ENCODE data around the gene GALNT10.

GALNT10 gene

DNA sequence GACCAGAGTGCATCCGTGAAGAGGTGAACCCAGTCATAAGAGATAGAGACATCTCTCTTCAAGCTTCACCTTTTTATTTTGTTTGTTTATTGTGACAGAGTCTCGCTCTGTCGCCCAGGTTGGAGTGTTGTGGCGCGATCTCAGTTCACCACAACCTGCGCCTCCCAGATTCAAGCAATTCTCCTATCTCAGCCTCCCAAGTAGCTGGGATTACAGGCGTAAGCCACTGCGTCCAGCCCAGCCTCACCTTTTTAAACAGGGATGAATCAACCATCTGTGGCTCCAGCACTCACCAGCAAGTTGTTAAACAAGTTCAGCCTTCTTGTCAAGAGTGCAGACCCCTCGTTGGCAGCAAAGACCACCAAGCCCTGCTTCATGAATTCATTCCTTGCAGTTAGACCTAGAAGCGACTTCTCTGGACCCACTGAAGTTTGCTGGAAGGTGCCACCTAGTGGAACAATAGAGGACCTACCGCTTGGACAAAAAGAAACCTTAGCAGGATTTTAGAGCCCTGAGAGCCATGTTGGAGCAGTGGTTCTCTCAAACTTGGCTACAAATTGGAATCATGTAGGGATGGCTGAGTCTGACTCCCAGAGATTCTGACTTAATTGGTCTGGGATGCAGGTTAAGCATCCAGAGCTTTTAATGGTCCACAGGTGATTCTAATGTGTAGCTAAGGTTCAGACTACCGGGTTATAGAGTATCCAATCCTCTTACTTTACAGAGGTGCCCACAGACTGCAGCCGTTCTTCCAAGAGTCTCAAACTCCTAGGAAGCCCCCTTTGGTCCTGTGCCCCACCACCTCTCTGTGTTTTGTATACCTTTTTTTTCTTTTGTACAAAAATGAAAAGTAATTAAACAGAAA, 10.5 kb upstream of the GALNT10 start:
- H3K4me3 ChIP-seq (ENCODE audit: low read depth, low read length): no peak overlapping the region
- TF ChIP-seq, protein P1, sequence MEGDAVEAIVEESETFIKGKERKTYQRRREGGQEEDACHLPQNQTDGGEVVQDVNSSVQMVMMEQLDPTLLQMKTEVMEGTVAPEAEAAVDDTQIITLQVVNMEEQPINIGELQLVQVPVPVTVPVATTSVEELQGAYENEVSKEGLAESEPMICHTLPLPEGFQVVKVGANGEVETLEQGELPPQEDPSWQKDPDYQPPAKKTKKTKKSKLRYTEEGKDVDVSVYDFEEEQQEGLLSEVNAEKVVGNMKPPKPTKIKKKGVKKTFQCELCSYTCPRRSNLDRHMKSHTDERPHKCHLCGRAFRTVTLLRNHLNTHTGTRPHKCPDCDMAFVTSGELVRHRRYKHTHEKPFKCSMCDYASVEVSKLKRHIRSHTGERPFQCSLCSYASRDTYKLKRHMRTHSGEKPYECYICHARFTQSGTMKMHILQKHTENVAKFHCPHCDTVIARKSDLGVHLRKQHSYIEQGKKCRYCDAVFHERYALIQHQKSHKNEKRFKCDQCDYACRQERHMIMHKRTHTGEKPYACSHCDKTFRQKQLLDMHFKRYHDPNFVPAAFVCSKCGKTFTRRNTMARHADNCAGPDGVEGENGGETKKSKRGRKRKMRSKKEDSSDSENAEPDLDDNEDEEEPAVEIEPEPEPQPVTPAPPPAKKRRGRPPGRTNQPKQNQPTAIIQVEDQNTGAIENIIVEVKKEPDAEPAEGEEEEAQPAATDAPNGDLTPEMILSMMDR (IDR thresholded peaks at IDR 0.05; ENCODE audit: borderline replicate concordance, insufficient read depth, low read depth, low read length): peak; percentile 74

DNA sequence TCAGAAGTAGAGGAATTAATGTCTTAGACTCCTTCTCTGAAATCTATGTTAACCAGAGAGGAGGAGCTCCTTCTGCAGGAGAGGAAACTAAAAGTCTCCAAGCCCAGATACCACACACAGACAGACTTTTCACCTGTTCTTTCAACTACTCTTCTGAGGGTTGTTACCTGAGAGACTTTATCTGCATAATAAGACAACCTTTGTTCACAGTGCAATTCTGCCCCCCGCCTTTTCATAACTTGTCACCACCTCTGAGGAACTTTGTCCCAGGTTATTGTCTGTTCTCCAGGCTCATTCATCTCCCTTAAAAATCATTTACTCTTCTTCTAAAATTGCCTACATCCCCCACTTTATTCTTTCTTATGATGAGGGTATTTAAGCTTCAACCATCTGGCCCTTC, 9.4 kb upstream of the GALNT10 start:
- H3K4me3 ChIP-seq (ENCODE audit: low read depth, low read length): no peak overlapping the region
- TF ChIP-seq, protein P1 (IDR thresholded peaks at IDR 0.05; ENCODE audit: borderline replicate concordance, insufficient read depth, low read depth, low read length): no peak

DNA sequence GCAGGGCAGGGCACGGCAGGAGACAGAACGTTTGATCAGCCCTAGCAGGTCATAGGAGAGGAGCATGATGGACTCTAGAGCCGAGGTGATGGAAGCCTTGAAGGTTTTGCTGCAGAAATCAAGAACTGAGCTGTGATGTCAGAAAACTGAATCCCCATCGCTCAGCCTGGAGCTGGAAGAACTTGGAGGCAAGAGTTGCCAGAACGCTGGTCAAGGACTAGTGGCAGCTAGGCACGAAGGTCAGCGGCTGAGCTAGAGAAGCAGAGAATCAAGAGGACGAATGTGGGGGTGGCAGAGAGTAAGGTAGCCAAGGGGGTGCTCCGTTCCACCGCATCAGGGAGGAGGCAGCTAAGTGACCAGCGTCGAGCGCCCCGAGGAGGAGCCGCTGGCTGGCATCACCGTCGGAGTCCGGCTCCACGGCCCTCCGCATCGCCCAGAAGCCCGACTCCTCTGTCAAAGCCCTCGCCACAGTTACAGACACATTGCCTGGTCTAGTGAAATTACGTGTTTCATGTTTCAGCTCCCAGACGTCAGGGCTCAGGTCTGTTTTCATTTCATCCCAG, 1.2 kb upstream of the GALNT10 start:
- TF ChIP-seq, protein P1 (IDR thresholded peaks at IDR 0.05; ENCODE audit: borderline replicate concordance, insufficient read depth, low read depth, low read length): no peak

DNA sequence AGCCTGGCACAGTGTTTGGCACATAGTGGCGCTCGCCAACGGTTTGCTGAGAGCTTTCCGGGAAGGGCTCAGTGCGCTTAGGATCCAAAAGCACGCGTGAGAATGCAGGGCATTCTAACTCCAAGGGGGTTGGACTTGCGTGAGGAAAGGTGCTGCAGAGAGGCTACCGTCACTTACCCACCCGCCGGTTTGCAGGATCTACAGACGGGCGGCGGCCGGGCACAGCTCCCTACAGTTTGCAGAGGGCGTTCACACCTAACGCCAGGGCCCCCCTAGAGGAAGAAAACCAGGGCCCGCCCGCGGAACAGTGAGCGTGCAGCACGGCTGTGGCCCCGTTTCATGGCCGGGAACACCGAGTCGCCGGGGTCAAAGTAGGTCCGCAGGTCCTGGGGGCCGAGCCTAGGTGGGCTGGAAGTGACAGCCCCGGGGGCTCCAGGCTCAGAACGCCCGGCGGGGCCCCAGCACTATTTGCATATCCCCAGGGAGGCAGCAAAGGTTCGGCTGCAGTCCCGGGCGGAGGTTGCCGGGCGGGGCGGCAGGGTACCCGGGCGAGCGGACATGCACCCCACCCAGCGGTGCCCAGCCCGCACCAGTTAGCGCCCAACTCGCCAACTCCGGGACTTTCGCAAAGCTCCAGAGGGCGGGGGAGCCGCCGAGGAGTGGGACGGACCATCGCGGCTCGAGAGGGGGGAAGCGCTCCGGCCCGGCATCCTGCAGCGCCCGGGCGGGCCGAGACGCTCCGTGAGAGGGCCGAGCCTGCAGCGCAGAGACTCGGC, 526 bp upstream of the GALNT10 start:
- peak overlapping the region; percentile 92 for H3K4me3 ChIP-seq (ENCODE audit: low read depth, low read length)
- TF ChIP-seq, protein P1 (IDR thresholded peaks at IDR 0.05; ENCODE audit: borderline replicate concordance, insufficient read depth, low read depth, low read length): peak; percentile 73

More for the DNA sequence above, 1.2 kb upstream of the GALNT10 start:
- peak overlapping the region; percentile 92 for H3K4me3 ChIP-seq (ENCODE audit: low read depth, low read length)

DNA sequence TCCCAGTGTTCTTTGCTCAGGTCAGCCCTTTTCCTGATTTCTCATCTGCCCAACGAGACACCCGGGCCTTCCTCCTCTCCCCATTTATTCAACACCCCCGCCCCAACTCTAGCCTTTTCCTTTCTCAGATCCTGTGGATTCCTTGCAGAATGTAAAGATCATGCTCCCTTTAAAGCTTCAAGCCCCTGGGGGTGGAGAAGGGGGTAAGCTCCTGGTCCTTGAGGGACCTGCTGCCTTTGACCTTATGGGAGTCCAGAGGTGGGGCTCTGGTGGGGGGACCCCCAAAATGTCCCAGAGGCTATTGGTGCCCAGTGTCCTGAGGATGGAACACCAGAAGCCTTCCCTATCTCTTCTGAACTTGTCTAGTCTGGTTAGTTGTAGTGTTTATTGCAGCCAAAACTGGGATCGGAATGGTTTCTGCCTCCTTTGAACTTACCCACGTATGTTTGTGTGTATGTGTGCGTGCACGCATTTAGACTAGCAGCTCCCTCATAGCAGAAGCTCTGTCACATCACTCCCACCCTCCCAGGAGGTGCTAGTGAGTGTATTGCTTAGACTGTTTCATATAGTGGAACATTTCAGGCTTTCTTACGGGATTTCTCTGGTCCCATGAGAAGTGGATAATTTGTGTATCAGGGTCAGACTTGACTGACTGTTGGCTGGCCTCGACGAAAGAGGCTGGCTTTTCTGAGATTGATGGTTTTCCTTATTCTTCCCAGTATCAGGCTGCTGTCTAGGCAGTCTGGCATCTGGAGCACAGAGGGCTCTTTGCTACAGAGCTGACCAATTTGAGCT, 1.1 kb downstream of the GALNT10 start:
- TF ChIP-seq, protein P1 (IDR thresholded peaks at IDR 0.05; ENCODE audit: borderline replicate concordance, insufficient read depth, low read depth, low read length): no peak
- H3K4me3 ChIP-seq (ENCODE audit: low read depth, low read length): peak overlapping the region; percentile 92

DNA sequence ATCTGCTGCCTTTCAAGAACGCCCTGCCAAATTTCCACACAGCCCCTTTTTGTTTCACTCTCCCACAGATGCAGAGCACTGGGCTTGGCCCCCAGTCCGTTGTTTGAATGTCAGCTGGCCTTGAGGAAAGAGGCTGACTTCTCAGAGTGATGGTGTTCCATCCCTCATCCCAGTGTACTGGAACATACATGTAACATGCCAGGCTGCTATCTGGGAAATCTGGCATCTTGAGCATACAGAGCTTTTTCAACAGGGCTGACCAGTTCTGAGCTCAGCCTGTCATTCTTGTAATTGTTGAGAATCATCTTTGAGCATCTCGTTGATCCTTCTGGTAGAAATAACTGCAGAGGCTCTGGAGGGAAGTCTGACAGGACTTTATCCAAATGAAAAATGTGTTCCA, 2.8 kb downstream of the GALNT10 start:
- TF ChIP-seq, protein P1 (IDR thresholded peaks at IDR 0.05; ENCODE audit: borderline replicate concordance, insufficient read depth, low read depth, low read length): no peak
- no peak overlapping the region for H3K4me3 ChIP-seq (ENCODE audit: low read depth, low read length)

Measured in GM12875 (cell line).